H9 (cell line): ENCODE data around the gene SMIM28. TPM values are rescaled to one million over a fixed set of nuclear protein-coding genes. Genes with fewer than 3 reads are reported as not detected.

Source experiments
- DNase-seq: peaks from one replicate; pipeline ENCODE4 v3.0.0-alpha.2; 2017
- H2AFZ ChIP-seq: one replicate; pipeline ENCODE4 v1.6.1; 2013; ENCODE audit warnings: mild to moderate bottlenecking, low read length, control low read depth, moderate library complexity
- H2AK5ac ChIP-seq: 2 replicates; pipeline ENCODE4 v1.6.1; 2013; ENCODE audit warnings: low read length, control low read depth, mixed read lengths; ENCODE audit not compliant: insufficient read length
- H2BK120ac ChIP-seq: one replicate; pipeline ENCODE4 v1.6.1; 2013; ENCODE audit warnings: low read depth, mild to moderate bottlenecking, low read length, control low read depth, inconsistent platforms; ENCODE audit not compliant: poor library complexity, severe bottlenecking
- H2BK12ac ChIP-seq: 2 replicates; pipeline ENCODE4 v1.6.1; 2013; ENCODE audit warnings: low read length, control low read depth, mixed read lengths, low read depth; ENCODE audit not compliant: insufficient read length
- H2BK15ac ChIP-seq: 2 replicates; pipeline ENCODE4 v1.6.1; 2013; ENCODE audit warnings: low read depth, low read length, control low read depth
- H2BK20ac ChIP-seq: one replicate; pipeline ENCODE4 v1.6.1; 2013; ENCODE audit warnings: low read depth, mild to moderate bottlenecking, low read length, control low read depth, inconsistent platforms; ENCODE audit not compliant: poor library complexity, severe bottlenecking
- H2BK5ac ChIP-seq: 2 replicates; pipeline ENCODE4 v1.6.1; 2013; ENCODE audit warnings: low read length, control low read depth, mixed read lengths; ENCODE audit not compliant: insufficient read length
- H3K14ac ChIP-seq: 2 replicates; pipeline ENCODE4 v1.6.1; 2013; ENCODE audit warnings: low read length, control low read depth; ENCODE audit not compliant: insufficient read depth
- H3K18ac ChIP-seq: 2 replicates; pipeline ENCODE4 v1.6.1; 2013; ENCODE audit warnings: low read depth, mild to moderate bottlenecking, mixed read lengths, low read length, control low read depth; ENCODE audit not compliant: insufficient read length
- H3K23ac ChIP-seq: 2 replicates; pipeline ENCODE4 v1.6.1; 2013; ENCODE audit warnings: low read length, control low read depth, mixed read lengths, low read depth; ENCODE audit not compliant: insufficient read length
- H3K23me2 ChIP-seq: 2 replicates; pipeline ENCODE4 v1.6.1; 2013; ENCODE audit warnings: low read depth, mild to moderate bottlenecking, mixed read lengths, low read length, control low read depth; ENCODE audit not compliant: insufficient read length, poor library complexity, severe bottlenecking
- H3K27ac ChIP-seq: 2 replicates; pipeline ENCODE4 v1.5.1; 2013; ENCODE audit warnings: low read length, control low read depth, mixed read lengths, low read depth; ENCODE audit not compliant: insufficient read length
- H3K27me3 ChIP-seq: 2 replicates; pipeline ENCODE4 v1.6.1; 2013; ENCODE audit warnings: low read length, control low read depth, inconsistent platforms; ENCODE audit not compliant: insufficient read depth
- H3K4ac ChIP-seq: 2 replicates; pipeline ENCODE4 v1.6.1; 2013; ENCODE audit warnings: low read depth, mild to moderate bottlenecking, control low read depth, inconsistent platforms, low read length, moderate library complexity
- H3K4me1 ChIP-seq: 2 replicates; pipeline ENCODE4 v1.6.1; 2013; ENCODE audit warnings: low read length, control low read depth, inconsistent platforms; ENCODE audit not compliant: insufficient read depth
- H3K4me2 ChIP-seq: 2 replicates; pipeline ENCODE4 v1.6.1; 2013; ENCODE audit warnings: low read length, control low read depth, mixed read lengths; ENCODE audit not compliant: insufficient read length, insufficient read depth
- H3K56ac ChIP-seq: 2 replicates; pipeline ENCODE4 v1.6.1; 2013; ENCODE audit warnings: low read depth, mild to moderate bottlenecking, mixed read lengths, low read length, control low read depth; ENCODE audit not compliant: insufficient read length
- H3K79me1 ChIP-seq: 2 replicates; pipeline ENCODE4 v1.6.1; 2013; ENCODE audit warnings: low read depth, mild to moderate bottlenecking, moderate library complexity, low read length, control low read depth, inconsistent platforms; ENCODE audit not compliant: insufficient read depth, poor library complexity, severe bottlenecking
- H3K79me2 ChIP-seq: 2 replicates; pipeline ENCODE4 v1.6.1; 2013; ENCODE audit warnings: low read length, control low read depth, inconsistent platforms; ENCODE audit not compliant: insufficient read depth
- H3K9ac ChIP-seq: 2 replicates; pipeline ENCODE4 v1.6.1; 2013; ENCODE audit warnings: low read length, control low read depth, mixed read lengths; ENCODE audit not compliant: insufficient read length; ENCODE audit errors: extremely low read depth
- H3K9me3 ChIP-seq: one replicate; pipeline ENCODE4 v1.6.1; 2013; ENCODE audit warnings: low read depth, low read length, inconsistent platforms; ENCODE audit not compliant: control insufficient read depth
- H3T11ph ChIP-seq: one replicate; pipeline ENCODE4 v1.6.1; 2013; ENCODE audit warnings: mild to moderate bottlenecking, low read length, control low read depth, inconsistent platforms
- H4K20me1 ChIP-seq: one replicate; pipeline ENCODE4 v1.6.1; 2013; ENCODE audit not compliant: control insufficient read depth, insufficient read length, insufficient read depth
- H4K5ac ChIP-seq: 2 replicates; pipeline ENCODE4 v1.6.1; 2013; ENCODE audit warnings: low read depth, mild to moderate bottlenecking, mixed read lengths, low read length, control low read depth; ENCODE audit not compliant: insufficient read length
- H4K8ac ChIP-seq: replicated peaks from 2 replicates; pipeline ENCODE4 v1.6.1; 2013; ENCODE audit warnings: low read length, control low read depth, mixed read lengths, low read depth; ENCODE audit not compliant: insufficient read length
- H4K91ac ChIP-seq: 2 replicates; pipeline ENCODE4 v1.6.1; 2013; ENCODE audit warnings: low read depth, mild to moderate bottlenecking, moderate library complexity, mixed read lengths, low read length, control low read depth; ENCODE audit not compliant: insufficient read length
- H3K27ac Mint-ChIP-seq, 3 experiments: 2 replicates in 2 of 3; 3 replicates in 1 of 3; pipeline ENCODE4 v1.8.0; 2020 to 2021; ENCODE audit warnings: mixed read lengths in 3 of 3, mild to moderate bottlenecking in 1 of 3, moderate library complexity in 1 of 3
- H3K27me3 Mint-ChIP-seq: 2 replicates; pipeline ENCODE4 v1.8.0; 2021; ENCODE audit warnings: low read depth, mild to moderate bottlenecking, moderate library complexity, mixed read lengths
- H3K36me3 Mint-ChIP-seq, 3 experiments: 2 replicates in 2 of 3; 3 replicates in 1 of 3; pipeline ENCODE4 v1.8.0; 2020 to 2021; ENCODE audit warnings: low read depth in 3 of 3, mixed read lengths in 3 of 3; ENCODE audit not compliant: insufficient read depth in 1 of 3
- H3K4me1 Mint-ChIP-seq, 2 experiments: 2 replicates each; pipeline ENCODE4 v1.8.0; 2020; ENCODE audit warnings: mixed read lengths in 2 of 2
- H3K4me3 Mint-ChIP-seq, 2 experiments: 2 replicates in 1 of 2; 3 replicates in 1 of 2; pipeline ENCODE4 v1.8.0; 2020 to 2021; ENCODE audit warnings: mild to moderate bottlenecking in 2 of 2, mixed read lengths in 2 of 2, moderate library complexity in 1 of 2
- H3K9me3 Mint-ChIP-seq, 2 experiments: 2 replicates in 1 of 2; 3 replicates in 1 of 2; pipeline ENCODE4 v1.8.0; 2020; ENCODE audit warnings: mild to moderate bottlenecking in 2 of 2, mixed read lengths in 2 of 2, moderate library complexity in 1 of 2
- CTCF ChIP-seq: fragments of 200-600 bp; sonication (generic); conservative IDR thresholded peaks from 3 replicates; pipeline ENCODE4 v1.8.0; 2021; ENCODE audit warnings: antibody characterized with exemption, mild to moderate bottlenecking
- WGBS: extraction: QIAGEN DNeasy Blood & Tissue Kit; methylation state at CpG from one replicate; pipeline ENCODE4 v1.1.7; 2013; ENCODE audit warnings: missing lambda C conversion rate, low lambda C conversion rate, mixed read lengths; ENCODE audit not compliant: insufficient read length; ENCODE audit errors: extremely low coverage; 5-methylcytosine and 5-hydroxymethylcytosine counted together
- total RNA-seq: library from RNA; stranded (reverse); gene quantifications from 2 replicates; pipeline ENCODE4 v1.2.1, GENCODE V29; 2021

SMIM28 gene
- total RNA-seq, 1 experiment from 2014 or later = not detected

GRCh38 chr6:138393871-138394783 lies 16.4 kb downstream of the SMIM28 start:
- Histone ChIP-seq H2BK5ac (no peak overlapping the region), H3K14ac (no peak overlapping the region), H4K8ac (no peak overlapping the region), H3K27me3 (no peaks in the 10 kb centered on the region), H2AFZ (no peak overlapping the region), H3K23ac (no peak overlapping the region), H4K20me1 (no peaks in the 10 kb centered on the region), H3K4me2 (no peak overlapping the region), H3K27ac (no peak overlapping the region), H3K9me3 (no peaks in the 10 kb centered on the region), H3K23me2 (no peaks in the 10 kb centered on the region), H3T11ph (no peak overlapping the region), H4K91ac (no peak overlapping the region), H2BK12ac (no peak overlapping the region), H4K5ac (no peak overlapping the region), H3K18ac (no peak overlapping the region), H3K56ac (no peak overlapping the region), H2BK15ac (no peak overlapping the region), H3K4me1 (no peaks in the 10 kb centered on the region), H2BK20ac (no peak overlapping the region), H3K79me2 (no peaks in the 10 kb centered on the region), H3K4ac (no peak overlapping the region), H3K79me1 (no peaks in the 10 kb centered on the region), H3K9ac (no peak overlapping the region), H2BK120ac (no peak overlapping the region), H2AK5ac (no peak overlapping the region)
- H3K9me3 Mint-ChIP-seq = no peaks in the 10 kb centered on the region
- H3K4me3 Mint-ChIP-seq = no peak overlapping the region
- no peak for DNase-seq
- WGBS = no CpG with 5 or more reads among the region's 5 CpGs
- H3K4me1 Mint-ChIP-seq = peaks cover 1 to 4% of the 10 kb centered on the region in 2 experiments
- no peaks in the 10 kb centered on the region for H3K36me3 Mint-ChIP-seq
- no peaks in the 10 kb centered on the region for H3K27me3 Mint-ChIP-seq
- H3K27ac Mint-ChIP-seq = no peak overlapping the region
- TF ChIP-seq CTCF = no peak
